HepG2 (cell line): ENCODE measurements around the gene INHBE. TPM values are rescaled to one million over a fixed set of nuclear protein-coding genes. Genes with fewer than 3 reads are reported as not detected.
A peak's percentile ranks its signal among the peaks of the same experiment; 100 is the strongest.

ENCODE experiments used
- CEBPZ ChIP-seq: IDR thresholded peaks from 2 replicates; pipeline ENCODE4 v1.6.1; 2012; ENCODE audit warnings: low read length, improper control_type of control experiment
- DMTF1 ChIP-seq: sonication (generic); formaldehyde crosslinking; IDR thresholded peaks from 2 replicates; pipeline ENCODE4 v1.4.0; 2020; ENCODE audit warnings: mild to moderate bottlenecking, missing genetic modification reagents
- EHMT2 ChIP-seq: fragments of 200-600 bp; sonication (generic); IDR thresholded peaks from 2 replicates; pipeline ENCODE4 v1.7.0; 2017; ENCODE audit warnings: antibody characterized with exemption, low read depth, low read length, borderline replicate concordance
- MEIS2 ChIP-seq: sonication (generic); formaldehyde crosslinking; IDR thresholded peaks from 2 replicates; pipeline ENCODE4 v1.9.0; 2021; ENCODE audit warnings: mild to moderate bottlenecking, missing genetic modification reagents
- PAXIP1 ChIP-seq: sonication (generic); formaldehyde crosslinking; conservative IDR thresholded peaks from 2 replicates; pipeline ENCODE4 v1.4.0; 2020; ENCODE audit warnings: mild to moderate bottlenecking, missing genetic modification reagents, moderate library complexity
- SAP130 ChIP-seq: IDR thresholded peaks from 2 replicates; pipeline ENCODE4 v1.6.1; 2016; ENCODE audit warnings: low read depth
- SKIL ChIP-seq: sonication (generic); formaldehyde crosslinking; IDR thresholded peaks from 2 replicates; pipeline ENCODE4 v1.8.0; 2022; ENCODE audit warnings: missing genetic modification reagents, mild to moderate bottlenecking, moderate library complexity, borderline replicate concordance
- ZSCAN21 ChIP-seq: sonication (generic); formaldehyde crosslinking; IDR thresholded peaks from 2 replicates; pipeline ENCODE4 v1.8.0; 2022; ENCODE audit warnings: mild to moderate bottlenecking, missing genetic modification reagents, moderate library complexity, borderline replicate concordance
- polyA plus RNA-seq, 8 experiments: library from polyadenylated mRNA; depleted of rRNA in 3 of 8; stranded (reverse) in 7 of 8; unstranded in 1 of 8; fragments of >200 nt; fragmentation: Illumina TruSeq in 4 of 8; extraction: Trizol in 4 of 8; gene quantifications; 2 replicates each; pipeline versions ENCODE4 v1.2.1 to v1.2.3, GENCODE V29; 2011 to 2016; ENCODE audit warnings: low read depth in 4 of 8, missing spikeins in 1 of 8, mixed read lengths in 1 of 8; ENCODE audit not compliant: insufficient read depth in 1 of 8
- total RNA-seq, 5 experiments: library from RNA; depleted of rRNA; stranded (reverse); fragments of >200 nt; fragmentation: Illumina TruSeq; extraction: Trizol; gene quantifications; 2 replicates each; pipeline ENCODE4 v1.2.3, GENCODE V29; 2016; ENCODE audit warnings: low read depth in 1 of 5
- TF ChIP-seq, protein P1 (sequence below): IDR thresholded peaks from 2 replicates; pipeline ENCODE4 v1.6.1; 2016; ENCODE audit warnings: missing genetic modification reagents, missing compliant biosample characterization
- TF ChIP-seq, protein P2 (sequence below): sonication (generic); formaldehyde crosslinking; IDR thresholded peaks from 2 replicates; pipeline ENCODE4 v1.5.1; 2020; ENCODE audit warnings: missing genetic modification reagents, mild to moderate bottlenecking, borderline replicate concordance

Gene INHBE
- total and polyA plus RNA-seq, 2 of the 13 experiments (the other 11 are each of a cell fraction or from before 2014, with no cell fraction given) = 17.0 to 32.0 TPM

- peak; percentile 95 for TF ChIP-seq PAXIP1 (CRISPR knock-in tag)
- no peak for TF ChIP-seq CEBPZ
- TF ChIP-seq MEIS2 (CRISPR knock-in tag) = peak; percentile 94
- TF ChIP-seq ZSCAN21 (CRISPR knock-in tag) = peak; percentile 80; the same call in 1 of the 2 replicates
- TF ChIP-seq, protein P1, sequence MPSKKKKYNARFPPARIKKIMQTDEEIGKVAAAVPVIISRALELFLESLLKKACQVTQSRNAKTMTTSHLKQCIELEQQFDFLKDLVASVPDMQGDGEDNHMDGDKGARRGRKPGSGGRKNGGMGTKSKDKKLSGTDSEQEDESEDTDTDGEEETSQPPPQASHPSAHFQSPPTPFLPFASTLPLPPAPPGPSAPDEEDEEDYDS (CRISPR knock-in tag) = peak; percentile 58; the same call in 1 of the 2 replicates
- TF ChIP-seq, protein P2, sequence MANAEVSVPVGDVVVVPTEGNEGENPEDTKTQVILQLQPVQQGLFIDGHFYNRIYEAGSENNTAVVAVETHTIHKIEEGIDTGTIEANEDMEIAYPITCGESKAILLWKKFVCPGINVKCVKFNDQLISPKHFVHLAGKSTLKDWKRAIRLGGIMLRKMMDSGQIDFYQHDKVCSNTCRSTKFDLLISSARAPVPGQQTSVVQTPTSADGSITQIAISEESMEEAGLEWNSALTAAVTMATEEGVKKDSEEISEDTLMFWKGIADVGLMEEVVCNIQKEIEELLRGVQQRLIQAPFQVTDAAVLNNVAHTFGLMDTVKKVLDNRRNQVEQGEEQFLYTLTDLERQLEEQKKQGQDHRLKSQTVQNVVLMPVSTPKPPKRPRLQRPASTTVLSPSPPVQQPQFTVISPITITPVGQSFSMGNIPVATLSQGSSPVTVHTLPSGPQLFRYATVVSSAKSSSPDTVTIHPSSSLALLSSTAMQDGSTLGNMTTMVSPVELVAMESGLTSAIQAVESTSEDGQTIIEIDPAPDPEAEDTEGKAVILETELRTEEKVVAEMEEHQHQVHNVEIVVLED (CRISPR knock-in tag) = peak; percentile 47; the same call in 1 of the 2 replicates
- TF ChIP-seq EHMT2 = no peak
- no peak for TF ChIP-seq DMTF1 (CRISPR knock-in tag)
- peak; percentile 97 for TF ChIP-seq SAP130 (CRISPR knock-in tag)
- TF ChIP-seq SKIL = peak; percentile 98
These were observed at the start of gene INHBE (continued) for GRCh38 chr12:57454566-57455373.
